SK-N-SH treated with all-trans-retinoic acid at 6 μM for 48 hours (cell line): ENCODE measurements around the gene PLCB1.

Experiments
- ISL1 ChIP-seq: fragments of 250-450 bp; sonication (Bioruptor Pico); IDR thresholded peaks from 2 replicates; pipeline ENCODE4 v2.1.2; 2022; ENCODE audit warnings: mild to moderate bottlenecking, moderate library complexity
- SNAI2 ChIP-seq: fragments of 250-450 bp; sonication (Bioruptor Pico); IDR thresholded peaks from 2 replicates; pipeline ENCODE4 v1.5.0; 2020; ENCODE audit warnings: mild to moderate bottlenecking, moderate library complexity
- ZFP3 ChIP-seq: fragments of 250-450 bp; sonication (Bioruptor Pico); IDR thresholded peaks from 2 replicates; pipeline ENCODE4 v1.5.0; 2020; ENCODE audit warnings: mild to moderate bottlenecking, moderate library complexity

- TF ChIP-seq SNAI2 (CRISPR knock-in tag) (no peak), ISL1 (CRISPR knock-in tag) (no peak), ZFP3 (CRISPR knock-in tag) (no peak)
These were observed 202.6 kb downstream of the PLCB1 start for GRCh38 chr20:8334641-8335040.
